GM12891 (cell line): ENCODE results near the gene MLLT10.

ENCODE experiments used
- POLR2A ChIP-seq: IDR thresholded peaks from 2 replicates; pipeline ENCODE4 v1.6.1; 2011; ENCODE audit warnings: low read depth, low read length, control low read depth
- POLR2AphosphoS5 ChIP-seq: IDR thresholded peaks from 2 replicates; pipeline ENCODE4 v1.6.1; 2011; ENCODE audit warnings: low read depth, low read length, control low read depth
- POU2F2 ChIP-seq: IDR thresholded peaks from 2 replicates; pipeline ENCODE4 v1.6.1; 2011; ENCODE audit warnings: low read depth, mild to moderate bottlenecking, control low read depth, low read length, moderate library complexity

DNA sequence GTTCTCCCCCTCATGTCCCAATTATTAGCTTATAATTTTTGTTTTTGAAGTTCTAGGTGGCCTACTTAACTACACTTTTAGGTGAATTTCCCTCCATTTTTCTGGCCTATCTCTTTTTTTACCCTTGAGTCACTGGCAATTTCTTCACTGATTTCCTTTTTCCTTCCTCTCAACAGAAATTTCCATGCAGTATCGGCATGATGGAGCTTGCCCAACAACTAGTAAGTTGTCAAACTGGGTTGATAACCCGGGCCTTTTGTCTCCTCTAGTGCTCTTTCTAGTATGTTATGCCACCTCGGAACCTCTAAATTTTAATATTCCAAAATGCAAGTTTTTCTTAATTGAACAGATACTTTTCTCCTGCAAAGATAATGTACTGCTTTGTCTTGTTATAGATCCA lies 147.1 kb downstream of the MLLT10 start:
- TF ChIP-seq POLR2AphosphoS5 = no peak
- no peak for TF ChIP-seq POLR2A
- TF ChIP-seq POU2F2 = no peak
